ENCODE data around the gene SNX21.

SNX21 gene

GRCh38 chr20:45841407-45842129, 8.0 kb downstream of the SNX21 start:
- peaks cover 69% of the 10 kb centered on the region for H3K36me3 ChIP-seq (ENCODE audit: insufficient read depth, low read depth, low read length)
- no peak overlapping the region for H3K27ac ChIP-seq (ENCODE audit: low read length)
- H3K4me3 ChIP-seq (ENCODE audit: low read length) = no peak overlapping the region
- H3K27me3 ChIP-seq (ENCODE audit: insufficient read depth, low read length) = no peaks in the 10 kb centered on the region
- no peaks in the 10 kb centered on the region for H3K4me1 ChIP-seq (ENCODE audit: insufficient read depth, low read length)
- H3K9ac ChIP-seq (ENCODE audit: low read depth, low read length) = no peak overlapping the region
- no peaks in the 10 kb centered on the region for H3K9me3 ChIP-seq (ENCODE audit: insufficient read depth, low read depth, low read length)

GRCh38 chr20:45842169-45842812, 8.7 kb downstream of the SNX21 start:
- no peaks in the 10 kb centered on the region for H3K27me3 ChIP-seq (ENCODE audit: insufficient read depth, low read length)
- H3K36me3 ChIP-seq (ENCODE audit: insufficient read depth, low read depth, low read length) = peaks cover 63% of the 10 kb centered on the region
- H3K4me3 ChIP-seq (ENCODE audit: low read length) = no peak overlapping the region
- no peaks in the 10 kb centered on the region for H3K9me3 ChIP-seq (ENCODE audit: insufficient read depth, low read depth, low read length)
- H3K4me1 ChIP-seq (ENCODE audit: insufficient read depth, low read length) = no peaks in the 10 kb centered on the region
- H3K9ac ChIP-seq (ENCODE audit: low read depth, low read length) = no peak overlapping the region
- H3K27ac ChIP-seq (ENCODE audit: low read length) = no peak overlapping the region

GRCh38 chr20:45843506-45843905, 9.9 kb downstream of the SNX21 start:
- peaks cover 68% of the 10 kb centered on the region for H3K36me3 ChIP-seq (ENCODE audit: insufficient read depth, low read depth, low read length)
- no peaks in the 10 kb centered on the region for H3K27me3 ChIP-seq (ENCODE audit: insufficient read depth, low read length)
- no peaks in the 10 kb centered on the region for H3K4me1 ChIP-seq (ENCODE audit: insufficient read depth, low read length)
- no peak overlapping the region for H3K27ac ChIP-seq (ENCODE audit: low read length)
- H3K9ac ChIP-seq (ENCODE audit: low read depth, low read length) = no peak overlapping the region
- H3K4me3 ChIP-seq (ENCODE audit: low read length) = no peak overlapping the region
- H3K9me3 ChIP-seq (ENCODE audit: insufficient read depth, low read depth, low read length) = no peaks in the 10 kb centered on the region

- Histone ChIP-seq H3K9me3 (ENCODE audit: insufficient read depth, low read depth, low read length) (no peaks in the 10 kb centered on the region), H3K27me3 (ENCODE audit: insufficient read depth, low read length) (no peaks in the 10 kb centered on the region), H3K4me3 (ENCODE audit: low read length) (no peak overlapping the region), H3K9ac (ENCODE audit: low read depth, low read length) (no peak overlapping the region), H3K4me1 (ENCODE audit: insufficient read depth, low read length) (no peaks in the 10 kb centered on the region), H3K27ac (ENCODE audit: low read length) (no peak overlapping the region), H3K36me3 (ENCODE audit: insufficient read depth, low read depth, low read length) (peaks cover 68% of the 10 kb centered on the region)
Observed at GRCh38 chr20:45845452-45845851, 11.9 kb downstream of the SNX21 start.

GRCh38 chr20:45848421-45848820, 14.8 kb downstream of the SNX21 start:
- Histone ChIP-seq H3K36me3 (ENCODE audit: insufficient read depth, low read depth, low read length) (peaks cover 47% of the 10 kb centered on the region), H3K27me3 (ENCODE audit: insufficient read depth, low read length) (no peaks in the 10 kb centered on the region), H3K4me3 (ENCODE audit: low read length) (no peak overlapping the region), H3K4me1 (ENCODE audit: insufficient read depth, low read length) (peaks cover 6% of the 10 kb centered on the region; the same call in 1 of the 2 replicates), H3K9ac (ENCODE audit: low read depth, low read length) (no peak overlapping the region), H3K27ac (ENCODE audit: low read length) (no peak overlapping the region), H3K9me3 (ENCODE audit: insufficient read depth, low read depth, low read length) (no peaks in the 10 kb centered on the region)

GRCh38 chr20:45848969-45849582, 15.5 kb downstream of the SNX21 start:
- H3K9ac ChIP-seq (ENCODE audit: low read depth, low read length) = no peak overlapping the region
- peaks cover 6% of the 10 kb centered on the region; the same call in 1 of the 2 replicates for H3K4me1 ChIP-seq (ENCODE audit: insufficient read depth, low read length)
- H3K27ac ChIP-seq (ENCODE audit: low read length) = no peak overlapping the region
- peaks cover 41% of the 10 kb centered on the region for H3K36me3 ChIP-seq (ENCODE audit: insufficient read depth, low read depth, low read length)
- H3K27me3 ChIP-seq (ENCODE audit: insufficient read depth, low read length) = no peaks in the 10 kb centered on the region
- H3K9me3 ChIP-seq (ENCODE audit: insufficient read depth, low read depth, low read length) = no peaks in the 10 kb centered on the region
- H3K4me3 ChIP-seq (ENCODE audit: low read length) = no peak overlapping the region

GRCh38 chr20:45850238-45850637, 16.6 kb downstream of the SNX21 start:
- Histone ChIP-seq H3K4me1 (ENCODE audit: insufficient read depth, low read length) (peaks cover 14% of the 10 kb centered on the region; the same call in 1 of the 2 replicates), H3K27ac (ENCODE audit: low read length) (no peak overlapping the region), H3K36me3 (ENCODE audit: insufficient read depth, low read depth, low read length) (peaks cover 32% of the 10 kb centered on the region), H3K4me3 (ENCODE audit: low read length) (no peak overlapping the region), H3K27me3 (ENCODE audit: insufficient read depth, low read length) (no peaks in the 10 kb centered on the region), H3K9ac (ENCODE audit: low read depth, low read length) (no peak overlapping the region), H3K9me3 (ENCODE audit: insufficient read depth, low read depth, low read length) (no peaks in the 10 kb centered on the region)

- Histone ChIP-seq H3K4me1 (ENCODE audit: insufficient read depth, low read length) (peaks cover 14% of the 10 kb centered on the region; the same call in 1 of the 2 replicates), H3K4me3 (ENCODE audit: low read length) (no peak overlapping the region), H3K27me3 (ENCODE audit: insufficient read depth, low read length) (no peaks in the 10 kb centered on the region), H3K27ac (ENCODE audit: low read length) (no peak overlapping the region), H3K36me3 (ENCODE audit: insufficient read depth, low read depth, low read length) (peaks cover 27% of the 10 kb centered on the region), H3K9ac (ENCODE audit: low read depth, low read length) (no peak overlapping the region), H3K9me3 (ENCODE audit: insufficient read depth, low read depth, low read length) (no peaks in the 10 kb centered on the region)
Observed at GRCh38 chr20:45850926-45851325, 17.3 kb downstream of the SNX21 start.

GRCh38 chr20:45851501-45851900, 17.9 kb downstream of the SNX21 start:
- no peaks in the 10 kb centered on the region for H3K27me3 ChIP-seq (ENCODE audit: insufficient read depth, low read length)
- H3K36me3 ChIP-seq (ENCODE audit: insufficient read depth, low read depth, low read length) = peaks cover 21% of the 10 kb centered on the region
- H3K9ac ChIP-seq (ENCODE audit: low read depth, low read length) = no peak overlapping the region
- peaks cover 14% of the 10 kb centered on the region; the same call in 1 of the 2 replicates for H3K4me1 ChIP-seq (ENCODE audit: insufficient read depth, low read length)
- no peak overlapping the region for H3K4me3 ChIP-seq (ENCODE audit: low read length)
- H3K27ac ChIP-seq (ENCODE audit: low read length) = no peak overlapping the region
- H3K9me3 ChIP-seq (ENCODE audit: insufficient read depth, low read depth, low read length) = no peaks in the 10 kb centered on the region

GRCh38 chr20:45852326-45852725, 18.7 kb downstream of the SNX21 start:
- H3K9me3 ChIP-seq (ENCODE audit: insufficient read depth, low read depth, low read length) = no peaks in the 10 kb centered on the region
- H3K27me3 ChIP-seq (ENCODE audit: insufficient read depth, low read length) = no peaks in the 10 kb centered on the region
- peaks cover 14% of the 10 kb centered on the region; the same call in 1 of the 2 replicates for H3K4me1 ChIP-seq (ENCODE audit: insufficient read depth, low read length)
- H3K9ac ChIP-seq (ENCODE audit: low read depth, low read length) = no peak overlapping the region
- H3K27ac ChIP-seq (ENCODE audit: low read length) = no peak overlapping the region
- no peak overlapping the region for H3K4me3 ChIP-seq (ENCODE audit: low read length)
- peaks cover 19% of the 10 kb centered on the region for H3K36me3 ChIP-seq (ENCODE audit: insufficient read depth, low read depth, low read length)

- H3K4me3 ChIP-seq (ENCODE audit: low read length) = peak overlapping the region; percentile 49
- H3K36me3 ChIP-seq (ENCODE audit: insufficient read depth, low read depth, low read length) = peaks cover 13% of the 10 kb centered on the region
Observed at GRCh38 chr20:45853484-45853883, 19.9 kb downstream of the SNX21 start.

More at GRCh38 chr20:45853484-45853883, 19.9 kb downstream of the SNX21 start:
- H3K9ac ChIP-seq (ENCODE audit: low read depth, low read length) = peak overlapping the region; percentile 47; the same call in 1 of the 2 replicates
- H3K27ac ChIP-seq (ENCODE audit: low read length) = no peak overlapping the region
- H3K27me3 ChIP-seq (ENCODE audit: insufficient read depth, low read length) = no peaks in the 10 kb centered on the region
- H3K9me3 ChIP-seq (ENCODE audit: insufficient read depth, low read depth, low read length) = no peaks in the 10 kb centered on the region
- H3K4me1 ChIP-seq (ENCODE audit: insufficient read depth, low read length) = peaks cover 14% of the 10 kb centered on the region; the same call in 1 of the 2 replicates

All from iPS-20b (cell line).